Measurements from ENCODE around the gene COL4A1. TPM values are rescaled to one million over a fixed set of nuclear protein-coding genes. Genes with fewer than 3 reads are reported as not detected.

COL4A1 gene
- total RNA-seq, 1 donor from 2014 or later: 2,489 TPM

- H3K36me3 ChIP-seq (ENCODE audit: insufficient read depth, low read length): peaks cover 21% of the 10 kb centered on the region
- peaks cover 53% of the 10 kb centered on the region for H3K4me1 ChIP-seq (ENCODE audit: insufficient read depth, low read length)
- peaks cover 43% of the 10 kb centered on the region for H3K36me3 Mint-ChIP-seq (ENCODE audit: low read depth, unreplicated experiment)
- peak overlapping the region; percentile 98 for H3K4me2 ChIP-seq (ENCODE audit: low read length)
- TF ChIP-seq EZH2 (IDR thresholded peaks at IDR 0.05; ENCODE audit: insufficient read depth, low read length): no peak
- no peak for TF ChIP-seq CTCF (IDR thresholded peaks at IDR 0.05; ENCODE audit: insufficient read depth, low read depth, low read length)
- H2AFZ ChIP-seq (ENCODE audit: low read depth, low read length): no peak overlapping the region
- H3K27ac ChIP-seq (ENCODE audit: low read depth, low read length): peak overlapping the region; percentile 25
- peaks cover 54% of the 10 kb centered on the region for H3K4me1 Mint-ChIP-seq (ENCODE audit: low read depth, unreplicated experiment)
- peaks cover 86% of the 10 kb centered on the region for H4K20me1 ChIP-seq (ENCODE audit: insufficient read depth, low read length)
- H3K9me3 Mint-ChIP-seq (ENCODE audit: unreplicated experiment): no peaks in the 10 kb centered on the region
- H3K79me2 ChIP-seq (ENCODE audit: insufficient read depth, low read length): peaks cover 100% of the 10 kb centered on the region
- peak overlapping the region; percentile 84 for H3K27ac Mint-ChIP-seq (ENCODE audit: unreplicated experiment)
- FAIRE-seq (no peak), DNase-seq (ENCODE audit: low read depth) (no peak)
- H3K9ac ChIP-seq (ENCODE audit: low read length): peak overlapping the region; percentile 97
- H3K4me3 Mint-ChIP-seq (ENCODE audit: unreplicated experiment): peak overlapping the region; percentile 95
- H3K4me3 ChIP-seq (ENCODE audit: insufficient read depth, low read depth, low read length): peak overlapping the region; percentile 95
- no peaks in the 10 kb centered on the region for H3K27me3 ChIP-seq (ENCODE audit: insufficient read depth, low read length)
- no peaks in the 10 kb centered on the region for H3K9me3 ChIP-seq (ENCODE audit: insufficient read depth, low read depth, low read length)
- no peaks in the 10 kb centered on the region for H3K27me3 Mint-ChIP-seq (ENCODE audit: low read depth, unreplicated experiment)
Measured at GRCh38 chr13:110305001-110305400, 2.0 kb downstream of the COL4A1 start.

GRCh38 chr13:110304256-110304655, 2.7 kb downstream of the COL4A1 start:
- no peaks in the 10 kb centered on the region for H3K27me3 ChIP-seq (ENCODE audit: insufficient read depth, low read length)
- Mint-ChIP-seq H3K4me3 (ENCODE audit: unreplicated experiment) (peak overlapping the region; percentile 95), H3K36me3 (ENCODE audit: low read depth, unreplicated experiment) (peaks cover 41% of the 10 kb centered on the region), H3K9me3 (ENCODE audit: unreplicated experiment) (no peaks in the 10 kb centered on the region), H3K27me3 (ENCODE audit: low read depth, unreplicated experiment) (no peaks in the 10 kb centered on the region), H3K4me1 (ENCODE audit: low read depth, unreplicated experiment) (peaks cover 50% of the 10 kb centered on the region), H3K27ac (ENCODE audit: unreplicated experiment) (peak overlapping the region; percentile 16)
- H3K36me3 ChIP-seq (ENCODE audit: insufficient read depth, low read length): peaks cover 24% of the 10 kb centered on the region
- FAIRE-seq (peak; percentile 58), DNase-seq (ENCODE audit: low read depth) (no peak)
- peak overlapping the region; percentile 97 for H3K9ac ChIP-seq (ENCODE audit: low read length)
- no peak overlapping the region for H2AFZ ChIP-seq (ENCODE audit: low read depth, low read length)
- TF ChIP-seq CTCF (IDR thresholded peaks at IDR 0.05; ENCODE audit: insufficient read depth, low read depth, low read length) (no peak), EZH2 (IDR thresholded peaks at IDR 0.05; ENCODE audit: insufficient read depth, low read length) (no peak)
- peaks cover 49% of the 10 kb centered on the region for H3K4me1 ChIP-seq (ENCODE audit: insufficient read depth, low read length)
- H3K9me3 ChIP-seq (ENCODE audit: insufficient read depth, low read depth, low read length): no peaks in the 10 kb centered on the region
- peak overlapping the region; percentile 98 for H3K4me2 ChIP-seq (ENCODE audit: low read length)
- H3K27ac ChIP-seq (ENCODE audit: low read depth, low read length): no peak overlapping the region
- peak overlapping the region; percentile 95 for H3K4me3 ChIP-seq (ENCODE audit: insufficient read depth, low read depth, low read length)
- H3K79me2 ChIP-seq (ENCODE audit: insufficient read depth, low read length): peaks cover 100% of the 10 kb centered on the region
- H4K20me1 ChIP-seq (ENCODE audit: insufficient read depth, low read length): peaks cover 86% of the 10 kb centered on the region

GRCh38 chr13:110303644-110304043, 3.3 kb downstream of the COL4A1 start:
- peaks cover 45% of the 10 kb centered on the region for H3K4me1 ChIP-seq (ENCODE audit: insufficient read depth, low read length)
- H3K4me1 Mint-ChIP-seq (ENCODE audit: low read depth, unreplicated experiment): peaks cover 52% of the 10 kb centered on the region

More at GRCh38 chr13:110303644-110304043, 3.3 kb downstream of the COL4A1 start:
- peak overlapping the region; percentile 16 for H3K27ac Mint-ChIP-seq (ENCODE audit: unreplicated experiment)
- H3K27me3 ChIP-seq (ENCODE audit: insufficient read depth, low read length): no peaks in the 10 kb centered on the region
- H3K9ac ChIP-seq (ENCODE audit: low read length): peak overlapping the region; percentile 97
- peaks cover 100% of the 10 kb centered on the region for H3K79me2 ChIP-seq (ENCODE audit: insufficient read depth, low read length)
- H4K20me1 ChIP-seq (ENCODE audit: insufficient read depth, low read length): peaks cover 86% of the 10 kb centered on the region
- peak overlapping the region; percentile 95 for H3K4me3 Mint-ChIP-seq (ENCODE audit: unreplicated experiment)
- no peaks in the 10 kb centered on the region for H3K9me3 ChIP-seq (ENCODE audit: insufficient read depth, low read depth, low read length)
- no peaks in the 10 kb centered on the region for H3K27me3 Mint-ChIP-seq (ENCODE audit: low read depth, unreplicated experiment)
- no peak for TF ChIP-seq CTCF (IDR thresholded peaks at IDR 0.05; ENCODE audit: insufficient read depth, low read depth, low read length)
- TF ChIP-seq EZH2 (IDR thresholded peaks at IDR 0.05; ENCODE audit: insufficient read depth, low read length): no peak
- peak overlapping the region; percentile 95 for H3K4me3 ChIP-seq (ENCODE audit: insufficient read depth, low read depth, low read length)
- no peak overlapping the region for H2AFZ ChIP-seq (ENCODE audit: low read depth, low read length)
- FAIRE-seq (no peak), DNase-seq (ENCODE audit: low read depth) (no peak)
- H3K9me3 Mint-ChIP-seq (ENCODE audit: unreplicated experiment): no peaks in the 10 kb centered on the region
- H3K4me2 ChIP-seq (ENCODE audit: low read length): peak overlapping the region; percentile 98
- peak overlapping the region; percentile 23 for H3K27ac ChIP-seq (ENCODE audit: low read depth, low read length)
- peaks cover 36% of the 10 kb centered on the region for H3K36me3 Mint-ChIP-seq (ENCODE audit: low read depth, unreplicated experiment)
- peaks cover 24% of the 10 kb centered on the region for H3K36me3 ChIP-seq (ENCODE audit: insufficient read depth, low read length)
